NCI-H748 treated with DMSO at 0.1 percent for 48 hours (cell line): ENCODE measurements around the gene CNGA3.
A peak's percentile ranks its signal among the peaks of the same experiment; 100 is the strongest.

ENCODE experiments used
- DNase-seq: peaks from one replicate; lab custom pipeline; 2025; lab: John Stamatoyannopoulos, UW

The CNGA3 gene

GRCh38 chr2:98329549-98329948 lies 16.7 kb upstream of the CNGA3 start:
- no peak for DNase-seq

- DNase-seq = no peak
These were observed 13.3 kb upstream of the CNGA3 start for GRCh38 chr2:98332989-98333388.

GRCh38 chr2:98333922-98334321 lies 12.3 kb upstream of the CNGA3 start:
- no peak for DNase-seq

GRCh38 chr2:98334439-98335078 lies 11.7 kb upstream of the CNGA3 start:
- DNase-seq = peak; percentile 58

GRCh38 chr2:98335271-98335670 lies 11.0 kb upstream of the CNGA3 start:
- no peak for DNase-seq

- DNase-seq = no peak
These were observed 5.0 kb upstream of the CNGA3 start for GRCh38 chr2:98341241-98341640.

GRCh38 chr2:98343285-98343684 lies 3.0 kb upstream of the CNGA3 start:
- no peak for DNase-seq

- no peak for DNase-seq
These were observed 1.2 kb downstream of the CNGA3 start for GRCh38 chr2:98347298-98348065.

GRCh38 chr2:98348066-98348561 lies 1.9 kb downstream of the CNGA3 start:
- peak; percentile 74 for DNase-seq

- DNase-seq = no peak
These were observed 4.2 kb downstream of the CNGA3 start for GRCh38 chr2:98350411-98350810.

GRCh38 chr2:98355881-98356280 lies 9.6 kb downstream of the CNGA3 start:
- DNase-seq = no peak

- peak; percentile 87 for DNase-seq
These were observed 10.5 kb downstream of the CNGA3 start for GRCh38 chr2:98356729-98357128.

GRCh38 chr2:98357849-98358248 lies 11.6 kb downstream of the CNGA3 start:
- DNase-seq = no peak

GRCh38 chr2:98359986-98360385 lies 13.7 kb downstream of the CNGA3 start:
- no peak for DNase-seq

- no peak for DNase-seq
These were observed 21.5 kb downstream of the CNGA3 start for GRCh38 chr2:98367721-98368120.

GRCh38 chr2:98369710-98370239 lies 23.5 kb downstream of the CNGA3 start:
- no peak for DNase-seq

- no peak for DNase-seq
These were observed 25.9 kb downstream of the CNGA3 start for GRCh38 chr2:98372121-98372520.

GRCh38 chr2:98372579-98372978 lies 26.3 kb downstream of the CNGA3 start:
- DNase-seq = no peak

GRCh38 chr2:98374286-98374685 lies 28.0 kb downstream of the CNGA3 start:
- DNase-seq = no peak

GRCh38 chr2:98374958-98375570 lies 28.8 kb downstream of the CNGA3 start:
- no peak for DNase-seq

- no peak for DNase-seq
These were observed 30.1 kb downstream of the CNGA3 start for GRCh38 chr2:98376301-98376910.

GRCh38 chr2:98376996-98377395 lies 30.7 kb downstream of the CNGA3 start:
- no peak for DNase-seq
